ENCODE results near the gene TMEM186.

- no peak for TF ChIP-seq CTCF (IDR thresholded peaks at IDR 0.05)
- TF ChIP-seq EZH2 (IDR thresholded peaks at IDR 0.05; ENCODE audit: borderline replicate concordance, insufficient read depth, low read depth, low read length, poor library complexity, severe bottlenecking) = no peak
Observed at GRCh38 chr16:8777217-8777616, 20.2 kb downstream of the TMEM186 start.

Measured in B cell (primary cell).